GM21381 (cell line): ENCODE results near the gene ZNF516.

Experiments
- ATAC-seq: cut with Tn5 transposase; IDR thresholded peaks from one replicate; pipeline ENCODE4 v1.9.1; 2021; ENCODE audit warnings: mild to moderate bottlenecking, moderate library complexity; ENCODE audit not compliant: unreplicated experiment

The ZNF516 gene

DNA sequence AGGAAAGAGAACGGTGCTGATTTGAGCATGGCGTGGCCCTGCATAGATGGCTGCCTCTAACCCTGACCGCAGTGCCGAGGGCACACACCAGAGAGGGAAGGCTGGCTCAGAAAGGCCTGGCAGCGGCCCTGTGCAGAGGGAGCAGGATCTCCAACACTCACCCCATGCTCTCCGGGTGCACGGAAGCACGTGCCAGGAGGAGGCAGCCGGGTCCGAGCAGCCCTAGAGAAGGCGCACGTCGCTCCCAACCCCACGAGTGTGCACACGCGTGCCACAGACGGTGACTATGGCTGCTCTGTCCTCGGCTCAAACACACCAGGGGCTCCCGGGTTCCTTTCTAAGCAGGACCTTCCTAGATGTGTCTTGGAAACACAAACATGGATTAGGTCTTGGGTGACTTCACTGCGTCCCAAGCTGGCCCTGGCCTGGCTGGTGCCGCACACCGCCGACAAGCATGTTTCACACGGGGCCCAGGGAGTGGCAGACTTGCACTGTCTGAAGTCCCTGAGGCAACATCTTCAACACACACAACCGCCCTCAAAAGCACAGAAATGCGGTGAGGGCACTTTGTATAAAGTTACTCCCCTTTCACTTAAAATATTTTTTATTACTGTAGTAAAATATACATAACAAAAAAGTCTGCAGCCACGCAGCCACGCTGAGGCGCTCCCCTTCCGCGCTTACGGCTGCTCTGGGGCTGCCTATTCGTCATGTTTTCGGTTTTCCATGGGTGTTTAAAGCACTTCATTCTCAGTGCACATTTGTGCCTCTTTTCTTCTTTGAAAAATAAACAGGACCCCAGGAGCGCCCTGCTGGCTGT lies 110.0 kb downstream of the ZNF516 start:
- ATAC-seq = no peak

- no peak for ATAC-seq
Observed at GRCh38 chr18:76384114-76384790, 110.8 kb downstream of the ZNF516 start.

DNA sequence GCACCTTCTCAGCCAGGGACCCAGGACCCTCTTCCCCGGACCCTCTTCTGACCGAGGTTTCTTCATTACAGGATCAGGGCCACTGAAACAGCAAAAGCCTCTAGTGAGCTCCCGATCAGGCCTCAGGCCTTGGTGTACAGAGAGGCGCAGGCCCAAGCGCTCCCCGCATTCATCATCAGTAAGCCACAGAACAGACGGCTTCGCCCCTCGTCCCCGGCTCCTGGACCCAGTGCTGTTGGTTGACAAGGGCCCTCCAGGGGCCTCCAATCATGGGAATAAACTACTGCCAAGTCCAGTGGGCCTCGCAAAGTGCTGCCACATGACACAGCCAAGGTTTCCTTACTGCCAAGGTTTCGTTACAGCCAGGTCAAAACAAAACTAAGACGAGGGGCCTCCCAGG lies 111.4 kb downstream of the ZNF516 start:
- no peak for ATAC-seq

DNA sequence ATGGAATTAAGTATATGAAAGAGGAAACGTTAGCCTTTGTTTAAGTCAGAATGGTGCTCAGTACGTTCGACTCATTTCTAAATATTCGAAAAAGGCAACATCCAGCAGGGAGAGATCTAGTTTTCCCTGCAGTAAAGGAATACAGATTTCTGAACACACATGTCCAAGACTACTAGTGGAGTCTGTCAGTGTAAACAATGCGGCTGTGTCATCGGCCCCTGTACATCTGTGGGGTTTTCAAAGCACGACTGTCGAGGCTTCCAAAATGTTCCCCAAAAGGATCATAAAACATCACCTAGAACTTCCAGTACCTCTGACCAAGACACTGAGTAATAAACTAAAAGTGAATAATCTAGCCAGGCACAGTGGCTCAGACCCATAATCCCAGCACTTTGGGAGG lies 112.8 kb downstream of the ZNF516 start:
- ATAC-seq = no peak

DNA sequence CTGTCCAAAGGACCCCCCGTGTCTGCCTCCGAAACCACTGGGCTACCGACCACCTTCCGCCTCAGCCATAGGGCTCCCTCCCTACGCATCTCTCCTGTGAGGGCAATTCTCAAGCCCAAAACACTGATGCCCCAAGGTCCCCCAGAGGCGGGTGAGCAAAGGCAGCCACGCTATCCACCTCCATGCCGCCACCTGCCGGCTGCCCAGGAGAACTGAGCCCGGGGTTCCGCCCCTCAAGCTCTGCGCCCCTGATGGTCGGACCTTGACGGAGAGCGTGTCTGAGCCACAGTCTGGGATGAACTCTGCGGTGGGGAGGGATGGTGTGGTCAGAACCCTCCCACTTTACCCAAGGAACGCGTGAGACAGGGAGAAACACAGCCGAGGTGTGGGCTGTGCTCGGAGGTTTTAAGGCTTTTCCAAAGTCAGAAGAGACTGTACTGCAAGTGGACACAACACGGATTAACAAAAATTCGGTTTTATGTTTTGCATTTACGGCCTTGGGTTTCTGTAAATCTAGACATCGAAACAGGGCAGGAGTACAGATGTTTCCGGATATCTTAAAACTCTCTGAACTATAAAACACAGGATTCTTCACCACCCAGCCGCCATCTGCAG lies 114.1 kb downstream of the ZNF516 start:
- no peak for ATAC-seq

DNA sequence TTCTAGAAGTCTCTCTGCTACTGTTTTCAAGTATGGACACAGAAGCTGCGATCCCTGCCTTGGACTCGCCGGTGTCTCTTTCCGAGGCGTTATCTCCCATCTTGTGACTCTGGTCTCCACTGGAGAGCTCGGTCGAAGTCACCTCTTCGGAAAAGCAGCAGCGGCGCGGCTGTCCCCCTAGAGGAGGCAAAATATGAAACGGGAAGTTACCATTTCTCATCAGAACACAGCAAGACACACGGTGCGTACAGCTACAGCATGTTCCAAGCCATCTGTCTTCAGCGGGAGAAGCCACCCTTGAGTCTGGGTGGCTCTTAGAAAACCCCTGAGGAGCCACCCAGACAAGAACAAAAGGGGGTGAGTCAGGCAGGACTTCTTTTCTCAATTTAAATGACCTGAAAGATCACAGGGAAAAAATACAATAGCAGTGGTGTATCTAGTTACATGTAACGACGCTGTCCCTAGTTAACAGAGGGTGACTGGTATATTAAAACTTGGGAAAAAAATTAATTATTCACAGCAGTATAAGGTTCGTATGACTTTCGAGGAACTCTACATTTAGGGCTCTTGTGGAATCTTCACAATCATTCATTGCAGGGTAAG lies 114.8 kb downstream of the ZNF516 start:
- ATAC-seq = no peak

DNA sequence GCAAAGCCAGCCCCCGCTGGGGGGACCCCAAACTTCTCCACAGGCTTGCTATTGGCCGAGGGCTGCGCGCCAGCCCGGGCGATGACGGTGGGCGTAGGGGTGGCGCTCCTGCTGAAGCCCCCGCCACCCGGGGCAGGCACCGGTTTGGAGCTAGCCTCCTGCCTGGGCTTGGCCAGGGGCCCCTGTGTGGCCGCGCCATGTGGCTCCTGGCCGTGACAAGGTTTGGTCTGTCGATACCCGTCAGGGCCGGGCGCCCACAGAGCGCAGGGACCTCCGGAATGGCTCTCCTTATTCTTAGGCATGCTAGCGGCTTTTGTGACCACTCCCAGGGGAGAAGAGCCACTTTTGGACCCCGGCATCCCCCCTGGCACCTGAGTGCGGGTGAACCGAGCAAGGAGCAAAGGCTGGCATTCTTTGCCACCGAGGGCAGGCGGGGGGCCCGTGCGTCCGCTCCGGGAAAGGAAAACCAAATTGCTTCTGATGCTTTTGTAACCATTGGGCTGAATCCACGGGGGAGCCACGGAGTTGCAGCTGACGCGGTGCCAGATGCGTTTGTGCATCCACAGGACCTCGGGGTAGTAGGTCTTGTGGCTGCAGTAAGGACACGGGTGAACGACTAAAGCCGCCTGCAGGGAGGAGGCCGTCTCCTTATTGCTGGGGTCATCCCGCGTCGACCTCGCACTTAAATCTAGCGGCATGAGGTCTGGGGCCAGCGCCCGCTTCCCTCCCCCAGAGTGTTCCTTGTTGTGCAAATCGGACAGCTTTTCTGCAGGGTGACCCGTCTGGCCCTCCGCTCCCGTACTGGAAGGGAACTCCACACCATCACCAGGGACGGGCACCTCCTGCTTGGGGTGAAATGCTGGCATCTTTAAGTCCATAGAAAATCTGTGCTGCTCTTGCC lies 115.6 kb downstream of the ZNF516 start:
- no peak for ATAC-seq

DNA sequence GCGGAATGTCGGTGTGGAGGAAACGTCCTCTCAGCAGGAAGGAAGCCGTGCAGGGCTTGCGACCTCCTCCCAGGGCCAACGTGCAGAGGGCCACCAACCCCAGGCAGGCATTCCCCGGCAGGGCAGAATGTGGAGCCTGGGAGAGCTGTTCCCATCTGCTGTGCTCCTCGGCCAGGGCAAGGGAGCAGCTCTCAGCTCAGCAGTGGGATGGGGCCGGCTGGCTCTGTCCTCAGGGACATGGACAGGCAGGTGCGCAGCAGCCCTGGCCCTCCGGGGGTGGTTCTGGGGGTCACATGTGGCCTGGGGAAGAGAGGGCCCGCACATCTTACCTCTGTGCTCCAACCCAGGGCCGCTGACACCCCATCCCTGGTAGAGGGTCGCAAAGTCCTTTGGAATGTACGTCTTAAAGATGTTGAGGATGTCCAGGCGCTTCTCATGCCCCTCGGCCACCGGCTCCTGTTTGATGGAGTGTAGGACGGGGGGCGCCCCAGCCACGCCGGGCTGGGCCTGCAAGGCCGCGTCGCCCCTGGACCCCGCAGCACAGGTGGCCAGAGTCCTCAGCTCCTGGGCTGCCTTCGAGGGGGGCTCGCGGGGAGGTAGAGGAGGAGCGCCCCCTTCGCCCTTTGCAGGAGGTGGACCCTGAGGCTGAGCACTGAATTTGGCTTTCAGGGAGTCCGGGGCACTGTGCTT lies 116.4 kb downstream of the ZNF516 start:
- no peak for ATAC-seq

DNA sequence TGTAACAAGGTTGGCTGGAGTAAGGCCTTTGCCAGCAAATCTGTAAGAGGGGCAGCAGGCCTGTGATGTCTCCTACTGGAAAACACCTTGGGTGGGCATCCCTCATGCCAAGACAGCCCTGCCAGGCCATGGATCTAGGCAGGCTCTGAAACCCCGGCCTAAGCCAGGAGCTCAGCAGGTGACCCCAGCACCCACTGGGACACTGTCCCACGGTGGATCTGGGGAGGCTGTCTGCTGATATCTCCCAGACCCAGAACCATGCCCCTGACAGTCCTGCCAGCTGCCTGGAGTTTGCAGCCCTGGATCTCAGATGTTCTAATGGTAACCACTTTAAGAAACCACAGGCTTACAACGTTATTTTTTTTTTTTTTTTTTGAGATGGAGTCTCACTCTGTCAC lies 117.7 kb downstream of the ZNF516 start:
- ATAC-seq = no peak

GRCh38 chr18:76376668-76377358 lies 118.2 kb downstream of the ZNF516 start:
- no peak for ATAC-seq

DNA sequence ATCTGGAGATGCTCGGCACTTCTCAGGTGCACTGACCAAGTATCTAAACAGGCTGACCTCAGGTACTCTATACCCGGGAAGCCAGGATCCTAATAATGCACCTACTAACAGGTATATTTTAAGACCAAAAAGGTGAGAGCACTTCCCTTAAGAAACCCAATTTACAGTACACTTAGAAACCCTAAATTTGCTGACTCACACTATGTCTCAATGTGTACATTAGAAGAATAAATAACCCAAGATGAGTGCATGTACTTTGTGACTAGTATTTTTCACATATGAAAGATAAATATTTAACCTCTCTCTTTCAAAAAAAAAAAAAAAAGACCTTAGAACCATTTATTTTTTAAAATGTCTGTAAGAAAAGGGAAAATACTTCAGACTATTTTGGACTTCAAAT lies 118.8 kb downstream of the ZNF516 start:
- no peak for ATAC-seq

DNA sequence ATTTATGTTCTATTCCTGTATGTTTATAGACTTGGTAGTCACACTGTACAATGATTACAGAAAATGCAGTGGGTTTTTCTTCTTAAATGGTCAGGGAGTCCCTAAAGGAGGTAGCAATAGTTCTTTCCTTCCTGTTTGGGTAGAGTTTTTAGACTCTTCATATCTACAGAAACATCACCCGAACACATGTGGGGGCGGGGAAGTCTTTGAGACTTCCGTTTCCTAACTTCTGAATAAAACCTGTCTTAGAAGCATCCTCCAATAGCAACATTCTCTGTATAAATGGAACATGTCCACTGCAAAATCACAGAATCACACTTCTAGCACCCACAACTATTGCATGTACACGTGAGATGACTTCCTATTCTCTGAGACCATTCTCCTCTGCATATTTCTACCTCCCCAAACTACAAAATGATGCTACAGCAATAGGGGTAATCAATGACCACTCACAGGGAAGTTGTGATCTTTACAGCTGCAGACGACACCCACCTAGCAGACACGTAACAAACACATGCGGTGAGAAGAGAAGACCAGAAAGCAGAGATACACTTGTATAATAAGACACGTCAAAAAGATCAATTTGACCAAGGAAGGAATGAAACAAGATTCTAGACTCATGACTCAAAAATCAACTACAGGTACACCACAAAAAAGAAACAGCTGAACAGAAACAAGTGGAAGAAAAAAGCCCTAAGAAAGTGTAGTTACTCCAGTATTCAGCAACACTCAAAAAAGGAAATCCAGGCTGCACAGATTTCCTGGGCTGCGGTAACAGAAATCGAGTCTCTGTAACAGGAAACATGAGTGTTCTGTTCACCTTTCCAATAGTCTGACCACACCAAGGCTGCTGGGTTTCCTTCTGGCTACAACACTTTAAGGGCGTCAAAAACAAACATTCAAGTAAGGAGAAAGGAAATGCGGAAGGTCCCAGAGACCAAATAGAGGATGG lies 120.4 kb downstream of the ZNF516 start:
- peak; percentile 83 for ATAC-seq

GRCh38 chr18:76373297-76373696 lies 121.7 kb downstream of the ZNF516 start:
- ATAC-seq = no peak

GRCh38 chr18:76371301-76372203 lies 123.5 kb downstream of the ZNF516 start:
- no peak for ATAC-seq

DNA sequence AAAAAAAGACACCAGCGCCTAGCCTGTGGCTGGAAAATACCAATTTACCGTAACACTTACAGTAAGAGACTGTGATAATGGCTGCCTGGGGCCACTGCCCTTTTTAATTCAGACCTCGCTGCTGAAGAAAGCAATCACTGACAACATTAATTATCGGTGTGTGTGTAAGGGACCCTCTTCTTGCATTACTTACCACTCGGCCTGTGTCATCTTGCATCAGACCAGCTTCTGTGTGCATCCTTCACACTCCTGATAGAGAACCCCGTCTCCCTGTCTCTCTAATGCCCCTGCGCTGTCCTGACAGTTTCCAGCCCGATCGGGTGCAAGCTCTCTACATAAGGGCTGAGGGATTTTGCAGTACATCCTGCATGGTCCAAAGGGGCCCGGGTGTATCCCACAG lies 124.4 kb downstream of the ZNF516 start:
- ATAC-seq = no peak

- ATAC-seq = no peak
Observed at GRCh38 chr18:76370201-76370600, 124.8 kb downstream of the ZNF516 start.

GRCh38 chr18:76369791-76370190 lies 125.3 kb downstream of the ZNF516 start:
- no peak for ATAC-seq
